Kidney (tissue), 14 donors: ENCODE measurements around the gene SETSIP. TPM values are rescaled to one million over a fixed set of nuclear protein-coding genes. Genes with fewer than 3 reads are reported as not detected.
"Not testable (repeated sequence)": the region's sequence is repeated elsewhere in the genome, so short reads cannot be mapped to it uniquely, and the experiment has no call there.

ENCODE experiments used
- DNase-seq, 5 donors: peaks; one replicate each; pipeline ENCODE4 v3.0.0-alpha.2; 2013 to 2020
- FAIRE-seq: peaks from 2 replicates; lab custom pipeline; 2012; peaks lifted over from hg19 to GRCh38; lab: Jason Lieb, UNC
- H3K27ac ChIP-seq, 2 donors: one replicate each; pipeline ENCODE4 v1.7.0; 2013; ENCODE audit warnings: low read depth in 2 of 2, low read length in 2 of 2, inconsistent platforms in 1 of 2
- H3K27me3 ChIP-seq: one replicate; pipeline ENCODE4 v1.7.1; 2013; ENCODE audit warnings: low read length, inconsistent platforms; ENCODE audit not compliant: control insufficient read depth, insufficient read depth
- H3K36me3 ChIP-seq, 3 donors: one replicate each; pipeline versions ENCODE4 v1.7.0 to v1.7.1; 2013; ENCODE audit warnings: low read length in 3 of 3, control low read depth in 1 of 3, inconsistent platforms in 1 of 3; ENCODE audit not compliant: insufficient read depth in 3 of 3, control insufficient read depth in 2 of 3
- H3K4me1 ChIP-seq, 3 donors: one replicate each; pipeline versions ENCODE4 v1.7.0 to v1.7.1; 2013; ENCODE audit warnings: low read length in 3 of 3, inconsistent platforms in 1 of 3, low read depth in 1 of 3; ENCODE audit not compliant: control insufficient read depth in 2 of 3, insufficient read depth in 2 of 3
- H3K4me3 ChIP-seq, 3 donors: one replicate each; pipeline versions ENCODE4 v1.7.0 to v1.8.1; 2013; ENCODE audit warnings: low read length in 3 of 3, control low read depth in 1 of 3, inconsistent platforms in 1 of 3
- H3K9ac ChIP-seq, 3 donors: one replicate each; pipeline versions ENCODE4 v1.7.0 to v1.7.1; 2013; ENCODE audit warnings: low read length in 3 of 3, control low read depth in 1 of 3, inconsistent platforms in 1 of 3
- H3K9me3 ChIP-seq, 3 donors: one replicate each; pipeline versions ENCODE4 v1.7.0 to v1.7.1; 2013; ENCODE audit warnings: low read length in 3 of 3, control low read depth in 1 of 3, inconsistent platforms in 1 of 3; ENCODE audit not compliant: control insufficient read depth in 2 of 3, insufficient read depth in 1 of 3
- intact Hi-C: fragments of 100-400 bp; cut with DNase I; formaldehyde crosslinking; loops from one replicate; pipeline ENCODE4 v1.11.1; 2022
- polyA plus RNA-seq: library from polyadenylated mRNA; stranded (reverse); fragments of 350-450 nt; fragmentation: Illumina TruSeq; extraction: RNeasy Lipid Tissue Mini Kit (QIAGEN cat#74804); gene quantifications from one replicate; pipeline ENCODE4 v1.2.3, GENCODE V29; 2014; ENCODE audit warnings: low read depth, low replicate concordance; ENCODE audit not compliant: insufficient read depth
- total RNA-seq: library from RNA; stranded (reverse); fragmentation: NEBNext Ultra II Directional; extraction: Animal tissue kit (Norgen Biotek cat#: 25700); gene quantifications from one replicate; pipeline ENCODE4 v1.2.1, GENCODE V29; 2021
- TF ChIP-seq, protein P1 (sequence below): IDR thresholded peaks from 3 replicates; pipeline ENCODE4 v1.5.1; 2012; ENCODE audit warnings: mild to moderate bottlenecking, moderate library complexity, borderline replicate concordance; ENCODE audit not compliant: insufficient read depth; ENCODE audit errors: extremely low read depth
- donor health status: control.
- donor health status: control.
- donor health status: control.
- donor health status: control.
- donor health status: control.
- donor health status: DM: yes; HTN: yes; CAD: no.
- donor health status: Normal renal cell carcinoma (clear cell type).

Gene SETSIP
- total and polyA plus RNA-seq, 2 donors from 2014 or later, result not detected

DNA sequence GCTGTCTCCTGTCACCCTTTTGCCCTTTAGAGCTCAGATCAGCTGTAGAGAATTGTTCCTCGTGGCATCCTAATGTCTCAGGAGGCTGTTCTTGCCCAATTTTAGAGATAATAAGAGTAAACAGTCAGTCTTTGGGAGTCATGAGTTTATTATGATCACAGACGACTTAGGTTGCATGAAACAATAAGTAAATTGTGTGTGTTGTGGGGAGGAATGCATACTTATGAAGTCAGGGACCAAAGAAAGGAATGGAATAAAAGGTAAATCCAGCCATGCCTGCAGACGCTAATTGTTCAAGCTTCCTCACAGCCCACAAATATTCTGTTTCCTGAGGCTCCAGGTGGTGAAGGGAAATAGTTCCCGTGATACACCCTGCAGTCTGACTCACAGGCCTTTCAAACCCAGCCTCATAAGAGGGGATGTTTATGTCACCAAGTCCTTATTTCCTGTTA, 44.5 kb downstream of the SETSIP start:
- Histone ChIP-seq H3K27ac (no peak overlapping the region), H3K9me3 (no peaks in the 10 kb centered on the region), H3K4me1 (peaks cover 0 to 4% (median 4%) of the 10 kb centered on the region in 3 donors), H3K27me3 (no peaks in the 10 kb centered on the region), H3K4me3 (peak overlapping the region in 2 of 3 donors; percentile 16 to 39), H3K9ac (peak overlapping the region in 1 of 3 donors; percentile 18), H3K36me3 (no peaks in the 10 kb centered on the region)
- intact Hi-C loops, result no loop called here
- TF ChIP-seq, protein P1, sequence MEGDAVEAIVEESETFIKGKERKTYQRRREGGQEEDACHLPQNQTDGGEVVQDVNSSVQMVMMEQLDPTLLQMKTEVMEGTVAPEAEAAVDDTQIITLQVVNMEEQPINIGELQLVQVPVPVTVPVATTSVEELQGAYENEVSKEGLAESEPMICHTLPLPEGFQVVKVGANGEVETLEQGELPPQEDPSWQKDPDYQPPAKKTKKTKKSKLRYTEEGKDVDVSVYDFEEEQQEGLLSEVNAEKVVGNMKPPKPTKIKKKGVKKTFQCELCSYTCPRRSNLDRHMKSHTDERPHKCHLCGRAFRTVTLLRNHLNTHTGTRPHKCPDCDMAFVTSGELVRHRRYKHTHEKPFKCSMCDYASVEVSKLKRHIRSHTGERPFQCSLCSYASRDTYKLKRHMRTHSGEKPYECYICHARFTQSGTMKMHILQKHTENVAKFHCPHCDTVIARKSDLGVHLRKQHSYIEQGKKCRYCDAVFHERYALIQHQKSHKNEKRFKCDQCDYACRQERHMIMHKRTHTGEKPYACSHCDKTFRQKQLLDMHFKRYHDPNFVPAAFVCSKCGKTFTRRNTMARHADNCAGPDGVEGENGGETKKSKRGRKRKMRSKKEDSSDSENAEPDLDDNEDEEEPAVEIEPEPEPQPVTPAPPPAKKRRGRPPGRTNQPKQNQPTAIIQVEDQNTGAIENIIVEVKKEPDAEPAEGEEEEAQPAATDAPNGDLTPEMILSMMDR, result no peak
- FAIRE-seq (no peak), DNase-seq (peak in 2 of 5 donors; percentile 20 to 42)

DNA sequence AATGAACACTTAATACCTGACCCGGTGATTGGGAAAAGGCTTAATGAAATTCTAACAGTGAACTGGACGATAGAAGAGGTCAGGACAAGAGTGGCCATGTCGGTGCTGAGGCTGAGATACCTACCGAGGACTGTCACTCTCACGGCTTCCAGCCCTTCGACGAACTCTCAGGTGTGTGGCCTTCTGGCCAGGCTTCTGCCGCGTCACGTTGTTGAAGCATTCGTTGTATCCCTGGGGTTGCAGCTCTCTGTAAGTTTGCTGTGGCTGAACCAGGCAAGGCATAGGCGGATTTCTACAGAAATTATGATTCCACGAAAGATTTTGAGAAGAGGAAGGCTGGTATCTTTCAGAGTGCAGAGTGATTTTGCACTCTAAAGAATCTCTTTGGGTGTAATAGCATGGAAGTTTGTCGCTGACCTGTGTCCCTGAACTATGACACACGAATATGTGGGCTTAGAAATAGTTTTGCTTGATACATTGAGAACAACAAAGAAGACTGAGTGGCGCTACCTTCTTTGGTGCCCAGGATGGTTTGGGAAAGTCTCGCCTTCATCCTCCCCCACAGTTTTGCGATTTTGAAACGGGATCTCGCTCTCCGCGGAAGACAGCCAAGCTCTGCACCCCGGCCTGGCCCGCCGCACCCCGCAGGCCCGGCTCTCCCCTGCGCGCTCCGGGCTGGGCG, 45.8 kb downstream of the SETSIP start:
- DNase-seq, result peak in 3 of 5 donors; percentile 15 to 54 (median 45)
- TF ChIP-seq, protein P1, result no peak

DNA sequence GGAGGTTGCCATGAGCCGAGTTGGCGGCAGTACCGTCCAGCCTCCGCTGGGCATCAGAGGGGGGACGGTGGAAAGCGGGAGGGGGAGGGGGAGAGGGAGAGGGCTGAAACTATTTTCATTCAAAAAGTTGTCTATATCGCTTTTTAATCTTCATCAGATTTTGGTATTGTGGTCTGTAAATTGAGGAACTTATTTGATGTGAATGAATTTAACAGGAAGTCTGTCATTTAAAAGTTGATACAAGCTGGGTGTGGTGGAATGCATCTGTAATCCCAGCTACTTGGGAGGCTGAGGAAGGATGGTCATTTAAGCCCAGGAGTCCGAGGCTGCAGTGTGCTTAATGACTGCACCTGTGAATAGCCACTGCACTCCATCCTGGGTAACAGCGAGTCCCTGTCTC, 48.4 kb downstream of the SETSIP start:
- no peak for DNase-seq
- no peaks in the 10 kb centered on the region for H3K27me3 ChIP-seq
- H3K36me3 ChIP-seq, result no peaks in the 10 kb centered on the region
- intact Hi-C loops, result no loop called here
- no peak overlapping the region for H3K9ac ChIP-seq
- TF ChIP-seq, protein P1, result no peak
- no peak for FAIRE-seq
- no peak overlapping the region for H3K4me3 ChIP-seq
- H3K27ac ChIP-seq, result no peak overlapping the region
- H3K4me1 ChIP-seq, result peaks cover 0 to 4% (median 4%) of the 10 kb centered on the region in 3 donors
- H3K9me3 ChIP-seq, result no peaks in the 10 kb centered on the region

More for the DNA sequence above, 45.8 kb downstream of the SETSIP start:
- H3K4me3 ChIP-seq, result peak overlapping the region in 2 of 3 donors; percentile 35 to 69
- no peak overlapping the region for H3K27ac ChIP-seq
- peaks cover 0 to 4% (median 4%) of the 10 kb centered on the region in 3 donors for H3K4me1 ChIP-seq
- H3K9me3 ChIP-seq, result no peaks in the 10 kb centered on the region
- no peak for FAIRE-seq
- no peaks in the 10 kb centered on the region for H3K27me3 ChIP-seq
- intact Hi-C loops, result no loop called here
- peak overlapping the region in 2 of 3 donors; percentile 19 to 26 for H3K9ac ChIP-seq
- H3K36me3 ChIP-seq, result no peaks in the 10 kb centered on the region

DNA sequence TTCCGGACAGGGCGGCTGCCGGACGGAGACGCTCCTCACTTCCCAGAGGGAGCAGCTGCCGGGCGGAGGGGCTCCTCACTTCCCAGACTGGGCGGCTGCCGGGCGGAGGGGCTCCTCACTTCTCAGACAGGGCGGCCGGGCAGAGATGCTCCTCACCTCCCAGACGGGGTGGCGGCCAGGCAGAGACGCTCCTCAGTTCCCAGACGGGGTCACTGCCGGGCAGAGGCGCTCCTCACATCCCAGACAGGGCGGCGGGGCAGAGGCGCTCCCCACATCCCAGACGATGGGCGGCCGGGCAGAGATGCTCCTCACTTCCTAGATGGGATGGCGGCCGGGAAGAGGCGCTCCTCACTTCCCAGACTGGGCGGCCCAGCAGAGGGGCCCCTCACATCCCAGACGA, 49.2 kb downstream of the SETSIP start:
- H3K4me1 ChIP-seq, result not testable (repeated sequence)

More for the DNA sequence above, 49.2 kb downstream of the SETSIP start:
- H3K27me3 ChIP-seq, H3K4me3 ChIP-seq, H3K36me3 ChIP-seq, DNase-seq, intact Hi-C loops, FAIRE-seq, H3K27ac ChIP-seq, H3K9me3 ChIP-seq, H3K9ac ChIP-seq: not testable (repeated sequence)

Other genes starting within 250 kb of the SETSIP start
- gene TGFBR3, start 189.3 kb downstream of the SETSIP start, total RNA-seq, result 57.9 TPM
- 15.8 TPM for gene TGFBR3, start 189.3 kb downstream of the SETSIP start, polyA plus RNA-seq
- not detected for gene BRDT, start 126.0 kb downstream of the SETSIP start, total RNA-seq
- gene BRDT, start 126.0 kb downstream of the SETSIP start, polyA plus RNA-seq, result not detected
- gene EPHX4, start 45.4 kb downstream of the SETSIP start, total RNA-seq, result 1.2 TPM
- gene EPHX4, start 45.4 kb downstream of the SETSIP start, polyA plus RNA-seq, result 1.4 TPM
- 5.8 TPM for gene BTBD8, start 4.9 kb upstream of the SETSIP start, total RNA-seq
- gene BTBD8, start 4.9 kb upstream of the SETSIP start, polyA plus RNA-seq, result 0.99 TPM
- gene C1orf146, start 142.5 kb upstream of the SETSIP start, total RNA-seq, result not detected
- not detected for gene C1orf146, start 142.5 kb upstream of the SETSIP start, polyA plus RNA-seq
- gene GLMN, start 223.6 kb upstream of the SETSIP start, total RNA-seq, result 7.9 TPM
- gene GLMN, start 223.6 kb upstream of the SETSIP start, polyA plus RNA-seq, result 6.4 TPM
- gene RPAP2, start 223.6 kb upstream of the SETSIP start, total RNA-seq, result 25.1 TPM
- 11.4 TPM for gene RPAP2, start 223.6 kb upstream of the SETSIP start, polyA plus RNA-seq